GM18909 (cell line): ENCODE results near the gene SIGLEC6.

Source experiments
- ATAC-seq: cut with Tn5 transposase; IDR thresholded peaks from one replicate; pipeline ENCODE4 v1.9.1; 2021; ENCODE audit warnings: mild to moderate bottlenecking; ENCODE audit not compliant: unreplicated experiment, poor library complexity

SIGLEC6 gene

DNA sequence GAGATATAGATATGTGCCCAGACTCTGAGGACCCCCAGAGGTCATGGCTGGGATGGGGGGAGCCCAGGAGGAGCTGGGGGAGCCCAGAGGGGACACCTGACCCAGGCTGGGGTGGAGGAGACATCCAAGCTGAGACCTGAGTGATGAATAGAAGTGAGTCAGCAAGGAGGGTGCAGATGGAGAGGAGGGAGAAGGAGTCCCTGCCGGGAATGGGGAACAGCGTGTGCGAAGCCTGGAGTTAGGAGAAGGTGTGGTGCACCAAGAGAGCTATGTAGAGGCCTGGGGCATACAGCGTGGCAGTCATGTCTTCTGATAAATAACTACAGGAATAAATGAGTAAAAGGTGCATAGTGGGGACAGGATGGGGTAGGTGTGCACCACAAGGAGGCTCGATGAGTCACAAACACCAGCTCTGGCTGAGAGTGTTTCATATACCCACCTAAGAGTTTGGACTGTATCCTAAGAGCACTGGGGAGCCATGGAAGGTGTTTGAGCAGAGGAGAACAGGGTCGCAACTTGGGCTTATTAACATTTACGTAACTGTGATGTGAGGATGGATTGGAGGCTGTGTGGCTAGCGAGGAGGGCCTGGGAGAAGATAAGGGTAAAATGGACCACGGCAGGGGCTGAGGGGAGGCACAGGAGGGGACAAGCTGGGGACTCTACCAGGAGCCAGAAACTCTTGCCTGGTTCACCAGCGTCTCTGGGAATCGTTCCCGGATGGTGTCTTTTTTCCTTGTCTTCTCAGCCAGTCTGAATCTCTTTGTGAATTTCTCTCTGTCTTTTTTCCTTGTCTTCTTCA, 51.7 kb downstream of the SIGLEC6 start:
- no peak for ATAC-seq

DNA sequence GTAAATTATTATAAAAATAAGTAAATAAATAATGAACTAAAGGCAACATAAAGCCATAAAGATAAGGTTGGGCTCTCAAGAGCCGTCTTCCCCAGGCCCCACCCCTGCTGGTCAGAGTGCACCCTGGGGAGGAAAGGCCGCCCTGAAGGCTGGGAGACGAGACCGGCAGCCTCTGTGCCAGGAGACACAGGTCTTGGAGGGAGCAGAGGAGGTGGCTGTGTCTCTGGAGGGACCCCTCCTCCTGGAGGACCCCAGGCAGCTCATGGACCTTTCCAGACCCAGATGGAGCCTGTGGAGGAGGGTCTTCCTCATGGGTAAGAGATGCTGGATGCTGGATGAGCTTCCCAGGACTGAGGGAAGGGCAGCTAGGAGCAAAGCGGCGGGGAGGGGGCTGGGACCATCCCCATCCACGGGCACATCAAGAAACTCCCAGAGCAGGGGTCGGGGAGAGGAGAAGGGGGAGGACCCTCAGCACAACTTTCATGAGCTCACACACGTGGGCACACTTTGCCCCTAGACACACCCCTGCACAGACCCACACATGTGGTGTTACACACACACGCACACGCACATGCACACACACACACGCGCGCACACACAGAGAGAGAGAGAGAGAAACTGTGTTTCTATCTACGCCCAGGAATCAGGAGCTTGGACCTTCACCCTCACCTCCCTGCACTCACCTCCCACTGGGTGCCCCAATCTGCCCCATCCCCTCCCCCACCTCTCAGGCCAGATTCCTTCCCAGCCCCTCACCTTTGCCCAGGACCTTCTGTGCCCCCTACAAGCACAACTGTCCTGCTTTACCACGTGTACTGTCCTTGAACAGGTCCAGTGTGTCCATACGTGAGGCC, 52.9 kb downstream of the SIGLEC6 start, which contains the start of gene CEACAM18:
Gene CEACAM18 (plus strand): TSS at position 159 of the 854 bp plus-strand sequence.
- ATAC-seq = no peak

DNA sequence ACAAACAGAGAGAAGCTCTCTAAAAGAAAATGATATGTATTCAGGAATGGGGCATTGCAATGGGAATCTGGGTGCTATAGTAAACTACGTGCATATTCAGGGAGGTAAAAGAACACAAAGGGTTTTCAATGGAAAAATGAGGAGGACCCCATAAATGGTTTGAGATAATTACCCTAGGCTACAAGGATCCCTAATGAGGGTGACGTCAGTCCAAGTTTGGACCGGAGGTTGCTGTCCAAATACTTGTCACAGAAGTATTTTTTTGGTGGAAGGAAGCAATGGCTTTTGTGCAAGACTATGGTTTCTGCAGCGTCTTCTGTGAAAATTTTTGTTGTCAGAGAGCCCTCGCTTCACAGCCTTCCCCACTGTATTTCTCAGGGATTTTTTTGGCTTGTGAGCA, 54.1 kb downstream of the SIGLEC6 start:
- ATAC-seq = no peak

DNA sequence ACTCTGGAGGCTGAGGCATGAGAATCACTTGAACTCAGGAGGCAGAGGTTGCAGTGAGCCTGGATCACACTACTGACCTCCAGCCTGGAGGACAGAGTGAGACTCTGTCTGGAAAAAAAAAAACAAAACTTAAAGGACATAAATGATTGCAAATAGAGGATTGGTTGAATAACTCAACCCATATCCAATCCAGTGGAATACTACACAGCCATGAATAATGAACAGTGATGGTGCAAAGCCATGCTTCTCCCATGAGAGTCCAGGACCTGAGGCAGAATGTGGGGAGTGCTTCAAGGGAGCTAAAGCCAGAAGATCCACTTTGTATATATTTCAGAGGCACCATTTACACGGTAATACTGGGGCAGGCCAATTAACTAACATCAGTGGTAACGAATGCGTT, 55.3 kb downstream of the SIGLEC6 start:
- no peak for ATAC-seq

DNA sequence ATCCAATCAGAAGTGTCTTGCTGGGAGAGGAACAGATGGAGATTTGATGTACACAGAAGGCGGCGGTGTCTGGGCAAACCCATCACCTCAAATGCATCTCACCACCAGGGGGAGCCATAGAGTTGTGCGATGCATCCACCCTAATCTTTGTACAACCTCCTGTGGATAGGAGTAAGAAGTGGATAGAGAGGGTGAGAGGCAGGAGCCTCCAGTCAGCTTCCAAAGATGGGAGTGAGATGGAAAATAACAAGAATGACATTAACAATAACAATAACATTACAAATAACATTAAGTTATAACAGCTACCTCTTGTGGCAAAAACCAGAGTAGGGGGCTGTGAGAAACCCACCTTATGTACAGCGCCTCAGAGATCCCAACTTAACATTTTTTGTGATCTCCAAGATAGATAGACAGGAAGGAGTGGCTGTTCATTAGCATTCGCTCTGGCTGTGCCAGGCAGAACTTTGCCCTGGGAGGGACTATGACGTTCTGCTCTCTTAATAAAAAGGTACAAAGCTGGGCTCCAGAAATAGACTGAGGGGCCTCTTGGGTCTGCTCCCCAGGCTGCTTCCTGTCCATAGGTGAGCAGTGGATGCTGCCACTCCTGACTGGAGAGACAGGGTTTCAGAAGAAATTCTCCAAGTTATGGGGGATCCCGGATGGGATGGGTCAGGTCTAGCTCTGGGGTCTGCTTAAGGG, 58.3 kb downstream of the SIGLEC6 start:
- no peak for ATAC-seq

DNA sequence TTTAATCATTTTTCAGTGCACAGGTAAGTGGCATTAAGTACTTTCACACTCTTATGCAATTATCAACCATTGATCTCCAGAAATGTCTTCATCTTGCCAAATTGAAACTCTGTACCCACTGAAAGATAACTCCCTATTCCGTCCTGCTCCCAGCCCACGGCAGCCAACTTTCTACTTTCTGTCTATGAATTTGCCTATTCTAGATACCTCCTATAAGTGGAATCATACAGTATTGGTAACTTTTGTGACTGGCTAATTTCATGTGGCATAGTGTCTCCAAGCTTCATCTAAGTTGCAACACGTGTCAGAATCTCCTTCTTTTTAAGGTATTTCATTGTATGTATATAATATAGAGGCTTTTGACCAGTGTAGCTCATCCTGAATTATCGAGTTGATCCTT, 58.9 kb downstream of the SIGLEC6 start:
- no peak for ATAC-seq

DNA sequence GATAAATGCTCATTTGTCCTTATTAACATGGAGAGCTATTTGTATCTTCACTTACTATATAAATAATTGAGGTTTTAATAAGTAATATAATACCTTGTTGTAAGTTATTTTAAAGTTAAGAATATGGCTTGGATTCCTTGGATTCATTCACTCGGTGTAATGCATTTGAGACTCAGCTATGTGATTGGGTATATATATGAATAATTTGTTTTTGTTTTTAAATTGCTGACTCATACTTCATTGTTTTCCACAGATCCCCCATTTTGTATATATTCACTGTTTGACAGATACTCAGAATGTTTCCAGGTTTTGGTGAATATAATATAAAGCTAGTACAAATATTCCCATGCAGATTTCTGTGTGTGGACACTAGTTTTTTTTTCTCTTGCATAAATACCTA, 59.9 kb downstream of the SIGLEC6 start:
- no peak for ATAC-seq

DNA sequence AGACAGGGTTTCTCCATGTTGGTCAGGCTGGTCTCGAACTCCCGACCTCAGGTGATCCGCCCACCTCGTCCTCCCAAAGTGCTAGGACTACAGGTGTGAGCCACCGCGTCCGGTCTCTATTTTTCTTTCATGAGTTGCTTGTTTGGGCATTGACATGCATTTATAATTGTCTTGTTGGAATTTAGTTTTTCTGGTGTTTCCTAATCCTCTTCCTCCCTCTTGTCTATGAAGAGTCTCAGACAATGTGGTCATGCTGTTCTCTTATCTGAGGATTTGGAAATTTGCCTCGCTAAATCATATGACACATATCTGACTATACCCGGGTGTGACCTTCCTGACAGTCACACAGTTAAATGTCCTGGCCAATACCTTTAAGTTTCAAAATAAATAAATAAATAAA, 60.5 kb downstream of the SIGLEC6 start:
- ATAC-seq = no peak

DNA sequence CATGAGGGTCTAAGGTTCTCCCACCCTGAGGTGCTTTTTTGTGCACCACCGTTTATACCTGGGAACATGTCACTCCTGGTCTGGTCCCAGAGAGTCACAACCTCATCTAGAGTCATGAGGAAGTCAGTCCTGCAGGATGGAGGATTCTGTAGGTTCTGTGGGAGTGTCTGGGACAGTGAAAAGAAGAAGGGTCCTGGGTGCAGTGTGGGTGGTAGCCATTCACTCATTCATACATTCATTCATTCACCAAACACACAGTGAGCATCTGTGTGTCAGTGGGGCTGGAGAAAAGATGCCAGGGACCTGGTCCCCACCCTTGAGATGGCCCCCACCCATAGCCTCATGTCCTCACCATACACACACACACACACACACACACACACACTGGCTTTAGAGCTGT, 61.8 kb downstream of the SIGLEC6 start:
- no peak for ATAC-seq

DNA sequence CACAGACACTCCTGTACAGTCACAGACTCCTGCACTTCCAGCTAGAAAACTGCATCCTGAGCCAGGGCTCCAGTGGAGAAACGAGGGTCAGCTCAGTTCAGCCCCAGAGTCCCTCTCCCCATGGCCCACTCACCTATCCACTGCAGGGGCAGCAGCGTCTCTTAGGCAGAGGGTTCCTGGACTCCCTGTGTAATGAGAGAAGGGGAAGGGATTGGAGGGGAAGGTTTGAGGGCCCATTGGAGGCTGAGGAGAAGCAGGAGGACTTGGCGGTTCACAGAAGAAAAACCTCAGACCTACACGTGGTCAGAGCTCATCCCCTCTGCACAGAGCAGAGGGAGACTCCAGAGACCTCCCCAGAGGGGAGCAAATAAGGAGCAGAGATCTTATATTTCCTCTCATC, 62.3 kb downstream of the SIGLEC6 start:
- no peak for ATAC-seq

DNA sequence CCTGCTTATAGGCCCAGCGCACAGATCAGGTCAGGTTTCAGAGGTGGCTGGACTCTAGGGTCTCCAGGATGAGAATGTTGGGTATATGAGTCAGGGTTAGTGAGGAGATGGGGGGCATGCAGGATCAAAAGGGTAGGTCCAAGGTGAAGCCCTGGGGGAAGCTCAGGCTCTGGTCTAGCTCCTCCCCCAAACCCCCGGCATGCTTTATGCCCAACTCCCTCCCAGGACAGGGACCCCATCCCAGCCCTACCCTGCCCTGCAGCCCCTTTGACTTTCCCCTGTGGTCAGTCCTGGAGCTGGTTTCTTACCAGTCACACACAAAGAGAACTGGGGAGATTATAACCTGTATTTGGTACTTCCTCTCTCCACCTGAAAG, 62.9 kb downstream of the SIGLEC6 start:
- ATAC-seq = no peak

DNA sequence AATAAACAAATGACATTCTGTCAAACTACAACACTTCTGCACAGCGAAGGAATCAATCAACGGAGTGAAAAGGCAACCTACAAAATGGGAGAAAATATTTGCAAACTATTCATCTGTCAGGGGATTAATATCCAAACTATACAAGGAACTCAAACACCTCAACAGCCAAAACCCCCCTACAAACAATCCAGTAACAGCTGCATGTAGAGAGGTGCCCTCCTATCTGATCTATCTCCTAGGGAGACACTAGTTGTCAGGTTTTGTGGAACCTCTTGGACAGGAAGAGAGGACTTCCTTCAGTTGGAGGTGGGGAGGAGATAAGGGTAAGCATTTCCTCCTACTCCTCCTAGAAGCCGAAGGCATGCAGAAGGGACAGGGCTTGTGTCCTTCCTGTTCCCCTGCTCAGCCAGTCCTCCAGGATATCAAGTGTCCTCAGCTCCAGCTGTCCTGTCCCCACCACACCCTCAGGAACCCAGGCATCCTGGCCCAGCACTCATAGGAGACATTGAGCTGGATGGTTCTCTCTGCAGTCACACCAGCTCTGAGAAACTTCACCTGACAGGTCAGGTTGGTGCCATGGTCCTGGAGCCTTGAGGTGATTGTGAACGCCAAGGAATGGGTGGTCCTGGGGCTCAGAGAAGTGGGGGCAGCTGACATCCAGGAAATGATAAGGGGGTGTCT, 63.5 kb downstream of the SIGLEC6 start:
- ATAC-seq = no peak
